ENCODE data around the gene GEMIN5. TPM values are rescaled to one million over a fixed set of nuclear protein-coding genes. Genes with fewer than 3 reads are reported as not detected.

GEMIN5 gene
- total and polyA plus RNA-seq, 2 of the 4 experiments (the other 2 are of a cell fraction), result 9.0 to 31.5 TPM

DNA sequence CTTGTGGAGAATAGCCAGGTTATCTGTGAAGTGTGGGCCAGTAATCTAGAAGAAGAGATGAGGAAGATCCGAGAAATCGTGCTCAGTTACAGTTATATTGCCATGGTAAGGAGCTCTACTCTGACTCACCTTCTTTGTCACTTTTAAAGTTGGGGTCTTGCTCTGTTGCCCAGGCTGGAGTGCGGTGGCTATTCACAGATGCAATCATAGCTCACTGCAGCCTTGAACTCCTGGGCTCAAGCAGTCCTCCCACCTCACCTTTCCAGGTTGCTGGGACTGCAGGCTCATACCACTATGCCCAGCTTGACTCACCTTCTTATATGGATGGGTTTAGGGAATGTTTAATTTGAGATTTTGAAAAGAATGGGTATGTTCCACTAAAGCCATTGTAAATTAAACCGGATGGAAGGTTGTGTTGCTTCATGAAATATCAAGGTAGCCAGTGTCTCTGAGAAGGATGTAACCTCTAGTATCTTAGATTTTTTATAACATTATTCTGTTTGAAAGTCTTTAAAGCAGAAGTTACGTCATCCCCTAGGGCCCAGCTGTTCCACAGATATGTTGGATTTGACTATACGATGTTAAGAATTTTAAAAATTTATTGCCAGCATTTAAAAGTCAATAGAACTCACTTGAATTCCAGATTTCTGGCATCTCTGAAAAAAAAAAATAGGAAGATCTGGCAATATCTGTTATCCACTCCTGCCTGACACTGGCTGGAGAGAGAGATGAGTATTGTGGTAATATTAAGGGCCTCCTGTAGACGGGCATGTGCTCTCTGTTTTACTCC is 74.5 kb downstream of the GEMIN5 start:
- Histone ChIP-seq H3K9me3 (ENCODE audit: control insufficient read depth, insufficient read depth, low read length) (no peaks in the 10 kb centered on the region), H3K23ac (ENCODE audit: low read depth, low read length) (no peak overlapping the region), H3K4me1 (ENCODE audit: control insufficient read depth, insufficient read depth, low read length) (peaks cover 3% of the 10 kb centered on the region), H3K27me3 (ENCODE audit: control insufficient read depth, insufficient read depth, low read length) (no peaks in the 10 kb centered on the region), H3K36me3 (ENCODE audit: control insufficient read depth, insufficient read depth, low read length) (peaks cover 13% of the 10 kb centered on the region), H2AK5ac (ENCODE audit: low read depth, low read length) (no peak overlapping the region), H3K18ac (ENCODE audit: low read depth, low read length) (no peak overlapping the region), H3K56ac (ENCODE audit: extremely low read depth, insufficient read depth, low read length) (no peak overlapping the region), H3K27ac (ENCODE audit: insufficient read depth, low read length) (no peak overlapping the region), H3K4me2 (ENCODE audit: low read depth, low read length) (no peak overlapping the region), H3K9ac (ENCODE audit: low read depth, low read length) (no peak overlapping the region), H3K14ac (replicated peaks; ENCODE audit: low read depth, low read length) (no peak overlapping the region), H3K9me1 (ENCODE audit: insufficient read depth, low read length) (0 out of 2 replicates have a peak, but pooled peaks cover 3% of the 10 kb centered on the region), H2BK20ac (ENCODE audit: low read depth, low read length) (no peak overlapping the region), H3K4ac (ENCODE audit: low read depth, low read length) (no peak overlapping the region), H3K79me1 (ENCODE audit: low read depth in 1 of 2, low read length in 2 of 2) (peaks cover 20 to 56% of the 10 kb centered on the region in 2 experiments), H3K4me3 (ENCODE audit: insufficient read depth, low read depth, low read length) (no peak overlapping the region), H2BK120ac (ENCODE audit: low read depth, low read length) (no peak overlapping the region), H2AK9ac (replicated peaks; ENCODE audit: low read depth, low read length, poor library complexity) (no peak overlapping the region), H2AFZ (replicated peaks; ENCODE audit: low read length, poor library complexity) (no peak overlapping the region), H2BK15ac (ENCODE audit: low read depth, low read length) (no peak overlapping the region), H4K20me1 (ENCODE audit: insufficient read depth, low read length) (peaks cover 29% of the 10 kb centered on the region), H4K8ac (ENCODE audit: low read depth in 2 of 2, low read length in 2 of 2) (no peak overlapping the region), H4K5ac (ENCODE audit: low read depth, low read length) (no peak overlapping the region), H2BK5ac (ENCODE audit: low read depth, low read length, poor library complexity, severe bottlenecking) (no peak overlapping the region), H4K91ac (ENCODE audit: insufficient read depth, low read depth, low read length) (no peak overlapping the region)
- WGBS, 2 experiments (ENCODE audit: extremely low coverage in 2 of 2, insufficient read length in 1 of 2), result no CpG with 5 or more reads among the region's 7 CpGs
- intact Hi-C loops (cut with micrococcal nuclease) (no loop called here), dilution Hi-C loops (cut with HindIII; ENCODE audit: low sequenced_read_pairs, unreplicated experiment) (no loop called here), in situ Hi-C loops (cut with MboI; ENCODE audit: low sequenced_read_pairs) (no loop called here)
- ChIA-PET POLR2A (ENCODE audit: unreplicated experiment) (no interaction called here), CTCF (interaction anchor here (1.1 kb wide), 1 partner anchor 213 kb away, joined by 3 read pairs; no protein-coding TSS in a partner anchor)
- ATAC-seq (ENCODE audit: low read depth), result no peak
- DNase-seq, result no peak
- no TSS peak for BruUV-seq (replicated peaks)
- TF ChIP-seq, protein P1, sequence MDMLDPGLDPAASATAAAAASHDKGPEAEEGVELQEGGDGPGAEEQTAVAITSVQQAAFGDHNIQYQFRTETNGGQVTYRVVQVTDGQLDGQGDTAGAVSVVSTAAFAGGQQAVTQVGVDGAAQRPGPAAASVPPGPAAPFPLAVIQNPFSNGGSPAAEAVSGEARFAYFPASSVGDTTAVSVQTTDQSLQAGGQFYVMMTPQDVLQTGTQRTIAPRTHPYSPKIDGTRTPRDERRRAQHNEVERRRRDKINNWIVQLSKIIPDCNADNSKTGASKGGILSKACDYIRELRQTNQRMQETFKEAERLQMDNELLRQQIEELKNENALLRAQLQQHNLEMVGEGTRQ (IDR thresholded peaks at IDR 0.05; ENCODE audit: low read depth, low read length), result no peak
- TF ChIP-seq RAD21 (IDR thresholded peaks at IDR 0.05; ENCODE audit: low read length) (no peak), RFX5 (IDR thresholded peaks at IDR 0.05; ENCODE audit: low read depth, low read length) (no peak), NFE2L2 (IDR thresholded peaks at IDR 0.05; ENCODE audit: low read depth, low read length) (no peak), FOS (IDR thresholded peaks at IDR 0.05; ENCODE audit: low read depth, low read length) (no peak), CHD1 (IDR thresholded peaks at IDR 0.05; ENCODE audit: low read depth, low read length) (no peak), RCOR1 (IDR thresholded peaks at IDR 0.05; ENCODE audit: insufficient replicate concordance, low read length) (no peak), BHLHE40 (IDR thresholded peaks at IDR 0.05; ENCODE audit: low read depth, low read length) (no peak), MAFK (IDR thresholded peaks at IDR 0.05; ENCODE audit: low read depth, low read length) (no peak), MAZ (IDR thresholded peaks at IDR 0.05; ENCODE audit: borderline replicate concordance, low read depth, low read length) (no peak), MXI1 (IDR thresholded peaks at IDR 0.05; ENCODE audit: borderline replicate concordance, low read depth, low read length) (no peak), CEBPB (IDR thresholded peaks at IDR 0.05; ENCODE audit: low read depth, low read length) (no peak), SMC3 (IDR thresholded peaks at IDR 0.05; ENCODE audit: low read depth, low read length) (no peak)
- TF ChIP-seq, protein P2, sequence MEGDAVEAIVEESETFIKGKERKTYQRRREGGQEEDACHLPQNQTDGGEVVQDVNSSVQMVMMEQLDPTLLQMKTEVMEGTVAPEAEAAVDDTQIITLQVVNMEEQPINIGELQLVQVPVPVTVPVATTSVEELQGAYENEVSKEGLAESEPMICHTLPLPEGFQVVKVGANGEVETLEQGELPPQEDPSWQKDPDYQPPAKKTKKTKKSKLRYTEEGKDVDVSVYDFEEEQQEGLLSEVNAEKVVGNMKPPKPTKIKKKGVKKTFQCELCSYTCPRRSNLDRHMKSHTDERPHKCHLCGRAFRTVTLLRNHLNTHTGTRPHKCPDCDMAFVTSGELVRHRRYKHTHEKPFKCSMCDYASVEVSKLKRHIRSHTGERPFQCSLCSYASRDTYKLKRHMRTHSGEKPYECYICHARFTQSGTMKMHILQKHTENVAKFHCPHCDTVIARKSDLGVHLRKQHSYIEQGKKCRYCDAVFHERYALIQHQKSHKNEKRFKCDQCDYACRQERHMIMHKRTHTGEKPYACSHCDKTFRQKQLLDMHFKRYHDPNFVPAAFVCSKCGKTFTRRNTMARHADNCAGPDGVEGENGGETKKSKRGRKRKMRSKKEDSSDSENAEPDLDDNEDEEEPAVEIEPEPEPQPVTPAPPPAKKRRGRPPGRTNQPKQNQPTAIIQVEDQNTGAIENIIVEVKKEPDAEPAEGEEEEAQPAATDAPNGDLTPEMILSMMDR (conservative IDR thresholded peaks at IDR 0.05; ENCODE audit: low read depth, low read length), result no peak
- TF ChIP-seq, protein P3, sequence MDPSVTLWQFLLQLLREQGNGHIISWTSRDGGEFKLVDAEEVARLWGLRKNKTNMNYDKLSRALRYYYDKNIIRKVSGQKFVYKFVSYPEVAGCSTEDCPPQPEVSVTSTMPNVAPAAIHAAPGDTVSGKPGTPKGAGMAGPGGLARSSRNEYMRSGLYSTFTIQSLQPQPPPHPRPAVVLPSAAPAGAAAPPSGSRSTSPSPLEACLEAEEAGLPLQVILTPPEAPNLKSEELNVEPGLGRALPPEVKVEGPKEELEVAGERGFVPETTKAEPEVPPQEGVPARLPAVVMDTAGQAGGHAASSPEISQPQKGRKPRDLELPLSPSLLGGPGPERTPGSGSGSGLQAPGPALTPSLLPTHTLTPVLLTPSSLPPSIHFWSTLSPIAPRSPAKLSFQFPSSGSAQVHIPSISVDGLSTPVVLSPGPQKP (IDR thresholded peaks at IDR 0.05; ENCODE audit: borderline replicate concordance, low read depth, low read length), result no peak

All from IMR-90 (cell line).